Activated T-cell treated with anti-CD3 and anti-CD28 coated beads for 24 hours (primary cell): ENCODE measurements around the gene CHN2.

Source experiments
- DNase-seq: peaks from one replicate; pipeline ENCODE4 v3.0.0-alpha.2; 2020; ENCODE audit warnings: low read depth

CHN2 gene

GRCh38 chr7:29364661-29365060 lies 170.1 kb downstream of the CHN2 start:
- DNase-seq, result no peak

- no peak for DNase-seq
These were observed 170.8 kb downstream of the CHN2 start for GRCh38 chr7:29365423-29365822.

GRCh38 chr7:29367784-29368183 lies 173.2 kb downstream of the CHN2 start:
- DNase-seq, result no peak

- no peak for DNase-seq
These were observed 175.4 kb downstream of the CHN2 start for GRCh38 chr7:29369909-29370488.

- DNase-seq, result no peak
These were observed 176.1 kb downstream of the CHN2 start for GRCh38 chr7:29370531-29371314.

GRCh38 chr7:29371472-29371871 lies 176.9 kb downstream of the CHN2 start:
- no peak for DNase-seq

GRCh38 chr7:29372351-29373090 lies 177.9 kb downstream of the CHN2 start:
- no peak for DNase-seq

- DNase-seq, result no peak
These were observed 181.3 kb downstream of the CHN2 start for GRCh38 chr7:29375641-29376562.

GRCh38 chr7:29377718-29378117 lies 183.1 kb downstream of the CHN2 start:
- DNase-seq, result no peak

- no peak for DNase-seq
These were observed 185.0 kb downstream of the CHN2 start for GRCh38 chr7:29379551-29379950.

GRCh38 chr7:29381206-29382094 lies 186.9 kb downstream of the CHN2 start:
- DNase-seq, result no peak

GRCh38 chr7:29384277-29384676 lies 189.7 kb downstream of the CHN2 start:
- DNase-seq, result no peak

- no peak for DNase-seq
These were observed 190.7 kb downstream of the CHN2 start for GRCh38 chr7:29385214-29385814.

GRCh38 chr7:29386196-29386765 lies 191.7 kb downstream of the CHN2 start:
- no peak for DNase-seq

- DNase-seq, result no peak
These were observed 196.7 kb downstream of the CHN2 start for GRCh38 chr7:29391262-29391661.

GRCh38 chr7:29394321-29394720 lies 199.7 kb downstream of the CHN2 start:
- no peak for DNase-seq

GRCh38 chr7:29396563-29396962 lies 202.0 kb downstream of the CHN2 start:
- no peak for DNase-seq

GRCh38 chr7:29397398-29397797 lies 202.8 kb downstream of the CHN2 start:
- DNase-seq, result no peak

- DNase-seq, result no peak
These were observed 203.4 kb downstream of the CHN2 start for GRCh38 chr7:29398011-29398410.

GRCh38 chr7:29400437-29400836 lies 205.9 kb downstream of the CHN2 start:
- no peak for DNase-seq
